Measurements from ENCODE around the gene NFAM1. TPM values are rescaled to one million over a fixed set of nuclear protein-coding genes. Genes with fewer than 3 reads are reported as not detected.

Gene NFAM1
- total and polyA plus RNA-seq, 9 donors = 0.36 to 3.5 (median 0.91) TPM

- 93 to 95% (median 94%) methylated on average over 10 of the region's 10 CpGs for WGBS, 3 donors
- H3K9me3 ChIP-seq = no peaks in the 10 kb centered on the region
- TF ChIP-seq POLR2A (IDR thresholded peaks at IDR 0.05) (no peak), CTCF (IDR thresholded peaks at IDR 0.05) (no peak), EP300 (IDR thresholded peaks at IDR 0.05) (no peak)
- H3K27me3 ChIP-seq = no peaks in the 10 kb centered on the region
- DNase-seq = no peak
- intact Hi-C loops (cut with DNase I) = no loop called here
- H3K4me1 ChIP-seq (ENCODE audit: insufficient read depth) = peaks cover 3% of the 10 kb centered on the region
- H3K27ac ChIP-seq = no peak overlapping the region
- H3K4me3 ChIP-seq = no peak overlapping the region
- H3K36me3 ChIP-seq = no peaks in the 10 kb centered on the region
These were observed 70.7 kb downstream of the NFAM1 start for GRCh38 chr22:42361523-42361922.

GRCh38 chr22:42360348-42360747 is 71.9 kb downstream of the NFAM1 start:
- intact Hi-C loops (cut with DNase I) = no loop called here
- Histone ChIP-seq H3K4me1 (ENCODE audit: insufficient read depth) (peaks cover 3% of the 10 kb centered on the region), H3K4me3 (no peak overlapping the region), H3K36me3 (no peaks in the 10 kb centered on the region), H3K27me3 (no peaks in the 10 kb centered on the region), H3K9me3 (no peaks in the 10 kb centered on the region), H3K27ac (no peak overlapping the region)
- no peak for TF ChIP-seq CTCF (IDR thresholded peaks at IDR 0.05)
- no peak for TF ChIP-seq POLR2A (IDR thresholded peaks at IDR 0.05)
- no peak for TF ChIP-seq EP300 (IDR thresholded peaks at IDR 0.05)
- no peak for DNase-seq
- 87 to 93% (median 91%) methylated on average over 7 of the region's 7 CpGs for WGBS, 3 donors

- DNase-seq = no peak
- Histone ChIP-seq H3K9me3 (no peaks in the 10 kb centered on the region), H3K4me3 (no peak overlapping the region), H3K4me1 (ENCODE audit: insufficient read depth) (no peaks in the 10 kb centered on the region), H3K27ac (no peak overlapping the region), H3K27me3 (no peaks in the 10 kb centered on the region), H3K36me3 (no peaks in the 10 kb centered on the region)
- intact Hi-C loops (cut with DNase I) = no loop called here
- no peak for TF ChIP-seq CTCF (IDR thresholded peaks at IDR 0.05)
- no peak for TF ChIP-seq EP300 (IDR thresholded peaks at IDR 0.05)
- TF ChIP-seq POLR2A (IDR thresholded peaks at IDR 0.05) = no peak
- WGBS, 3 donors = 73 to 83% (median 76%) methylated on average over 16 of the region's 16 CpGs
These were observed 73.3 kb downstream of the NFAM1 start for GRCh38 chr22:42358643-42359558.

GRCh38 chr22:42357634-42358296 is 74.4 kb downstream of the NFAM1 start:
- intact Hi-C loops (cut with DNase I) = no loop called here
- WGBS, 3 donors = 74 to 80% (median 77%) methylated on average over 8 of the region's 8 CpGs
- H3K4me1 ChIP-seq (ENCODE audit: insufficient read depth) = no peaks in the 10 kb centered on the region
- H3K4me3 ChIP-seq = no peak overlapping the region
- H3K27me3 ChIP-seq = no peaks in the 10 kb centered on the region
- H3K9me3 ChIP-seq = no peaks in the 10 kb centered on the region
- H3K27ac ChIP-seq = no peak overlapping the region
- DNase-seq = no peak
- no peaks in the 10 kb centered on the region for H3K36me3 ChIP-seq
- TF ChIP-seq EP300 (IDR thresholded peaks at IDR 0.05) = no peak
- TF ChIP-seq POLR2A (IDR thresholded peaks at IDR 0.05) = no peak
- TF ChIP-seq CTCF (IDR thresholded peaks at IDR 0.05) = no peak
